ENCODE measurements around the gene ARHGAP31. TPM values are rescaled to one million over a fixed set of nuclear protein-coding genes. Genes with fewer than 3 reads are reported as not detected.

The ARHGAP31 gene
- total RNA-seq, 1 experiment from 2014 or later = 7.2 TPM

- Mint-ChIP-seq H3K36me3 (no peaks in the 10 kb centered on the region), H3K4me1 (peaks cover 19% of the 10 kb centered on the region), H3K27ac (no peak overlapping the region), H3K4me3 (no peak overlapping the region), H3K9me3 (no peaks in the 10 kb centered on the region), H3K27me3 (ENCODE audit: low read depth) (peaks cover under 1% of the 10 kb centered on the region; the same call in 1 of the 2 replicates)
- DNase-seq (ENCODE audit: low spot score) (no peak), ATAC-seq (no peak)
- CTCF ChIA-PET = no interaction called here
- POLR2A ChIA-PET = no interaction called here
- no peak for TF ChIP-seq MLX (CRISPR knock-in tag; IDR thresholded peaks at IDR 0.05)
- no peak for TF ChIP-seq TCF7 (CRISPR knock-in tag; IDR thresholded peaks at IDR 0.05; ENCODE audit: low read depth)
- no peak for TF ChIP-seq ETV6 (CRISPR knock-in tag; IDR thresholded peaks at IDR 0.05)
These were observed 22.1 kb downstream of the ARHGAP31 start for GRCh38 chr3:119316313-119316670.

- H3K27ac Mint-ChIP-seq = no peak overlapping the region
- CTCF ChIA-PET = no interaction called here
- POLR2A ChIA-PET = interaction anchor here (0.7 kb wide), 1 partner anchor 354 kb away, joined by 5 read pairs; no protein-coding TSS in a partner anchor
These were observed 24.7 kb downstream of the ARHGAP31 start for GRCh38 chr3:119318876-119319275.

More at GRCh38 chr3:119318876-119319275, 24.7 kb downstream of the ARHGAP31 start:
- DNase-seq (ENCODE audit: low spot score) (no peak), ATAC-seq (no peak)
- Mint-ChIP-seq H3K4me3 (no peak overlapping the region), H3K9me3 (no peaks in the 10 kb centered on the region), H3K4me1 (peaks cover 33% of the 10 kb centered on the region), H3K27me3 (ENCODE audit: low read depth) (no peaks in the 10 kb centered on the region), H3K36me3 (no peaks in the 10 kb centered on the region)
- TF ChIP-seq ZSCAN18 (CRISPR knock-in tag; IDR thresholded peaks at IDR 0.05) = no peak
- TF ChIP-seq ELF4 (CRISPR knock-in tag; IDR thresholded peaks at IDR 0.05; ENCODE audit: low read depth) = no peak
- no peak for TF ChIP-seq MAX (CRISPR knock-in tag; IDR thresholded peaks at IDR 0.05)
- no peak for TF ChIP-seq NFE2L1 (CRISPR knock-in tag; IDR thresholded peaks at IDR 0.05)
- no peak for TF ChIP-seq RELA (CRISPR knock-in tag; IDR thresholded peaks at IDR 0.05; ENCODE audit: borderline replicate concordance)
- no peak for TF ChIP-seq E2F5 (CRISPR knock-in tag; IDR thresholded peaks at IDR 0.05)
- no peak for TF ChIP-seq E2F4 (CRISPR knock-in tag; IDR thresholded peaks at IDR 0.05; ENCODE audit: borderline replicate concordance, low read depth)
- TF ChIP-seq ATF2 (CRISPR knock-in tag; IDR thresholded peaks at IDR 0.05; ENCODE audit: borderline replicate concordance, low read depth) = no peak
- TF ChIP-seq SMAD3 (CRISPR knock-in tag; IDR thresholded peaks at IDR 0.05; ENCODE audit: borderline replicate concordance) = no peak
- no peak for TF ChIP-seq GABPB1 (CRISPR knock-in tag; IDR thresholded peaks at IDR 0.05)
- TF ChIP-seq ARID4B (CRISPR knock-in tag; IDR thresholded peaks at IDR 0.05; ENCODE audit: borderline replicate concordance) = no peak

Measured in WTC11 (cell line).